Natural killer cell (primary cell): ENCODE results near the gene HMGCL. TPM values are rescaled to one million over a fixed set of nuclear protein-coding genes. Genes with fewer than 3 reads are reported as not detected.

Experiments
- ATAC-seq, 3 donors: fragments of 150-1000 bp in 2 of 3; fragments of 200-7000 bp in 1 of 3; cut with Tn5 transposase; 1 replicate in 1 of 3; 2 replicates in 2 of 3; pipeline ENCODE4 v1.10.0; 2021; ENCODE audit warnings: mild to moderate bottlenecking in 2 of 3, moderate library complexity in 2 of 3
- DNase-seq, 2 donors: peaks; one replicate each; pipeline versions ENCODE4 v3.0.0 to v3.0.0-alpha.2; 2013 to 2021; ENCODE audit warnings: mixed read lengths in 1 of 2
- H3K27ac ChIP-seq: one replicate; pipeline ENCODE4 v1.5.1; 2013; ENCODE audit warnings: mild to moderate bottlenecking, low read length
- H3K27me3 ChIP-seq: one replicate; pipeline ENCODE4 v1.6.1; 2013; ENCODE audit warnings: low read length; ENCODE audit not compliant: control insufficient read depth, insufficient read depth
- H3K36me3 ChIP-seq: one replicate; pipeline ENCODE4 v1.6.1; 2013; ENCODE audit warnings: low read length; ENCODE audit not compliant: control insufficient read depth, insufficient read depth
- H3K4me1 ChIP-seq: one replicate; pipeline ENCODE4 v1.6.1; 2013; ENCODE audit warnings: low read length; ENCODE audit not compliant: control insufficient read depth, insufficient read depth
- H3K4me3 ChIP-seq: one replicate; pipeline ENCODE4 v1.5.1; 2013; ENCODE audit warnings: low read length
- H3K9me3 ChIP-seq: one replicate; pipeline ENCODE4 v1.6.1; 2013; ENCODE audit warnings: low read length; ENCODE audit not compliant: control insufficient read depth, insufficient read depth
- H3K27ac Mint-ChIP-seq, 2 donors: one replicate each; pipeline ENCODE4 v1.8.0; 2022; ENCODE audit warnings: mild to moderate bottlenecking in 2 of 2, mixed read lengths in 2 of 2, moderate library complexity in 1 of 2
- H3K27me3 Mint-ChIP-seq, 2 donors: one replicate each; pipeline ENCODE4 v1.8.0; 2022; ENCODE audit warnings: low read depth in 2 of 2, mixed read lengths in 2 of 2
- H3K36me3 Mint-ChIP-seq: one replicate; pipeline ENCODE4 v1.8.0; 2022; ENCODE audit warnings: mixed read lengths
- H3K4me1 Mint-ChIP-seq, 2 donors: one replicate each; pipeline ENCODE4 v1.8.0; 2022; ENCODE audit warnings: mixed read lengths in 2 of 2
- H3K4me3 Mint-ChIP-seq: one replicate; pipeline ENCODE4 v1.8.0; 2022; ENCODE audit warnings: mild to moderate bottlenecking, moderate library complexity, mixed read lengths
- H3K9me3 Mint-ChIP-seq, 2 donors: one replicate each; pipeline ENCODE4 v1.8.0; 2022; ENCODE audit warnings: mixed read lengths in 2 of 2
- WGBS: methylation state at CpG from one replicate; pipeline ENCODE4 v1.1.7; 2013; ENCODE audit warnings: missing lambda C conversion rate; ENCODE audit not compliant: insufficient coverage; 5-methylcytosine and 5-hydroxymethylcytosine counted together
- intact Hi-C: fragments of 100-400 bp; cut with micrococcal nuclease; formaldehyde crosslinking; loops from one replicate; pipeline ENCODE4 v1.14.2; 2022
- total RNA-seq, 4 donors: library from RNA; stranded (reverse); fragments of 120-200 nt in 1 of 4; gene quantifications; one replicate each; pipeline versions ENCODE4 v1.2.3 to v1.2.4, GENCODE V29; 2013 to 2022
- TF ChIP-seq, protein P1 (sequence below): fragments of 200-600 bp; IDR thresholded peaks from one replicate; pipeline ENCODE4 v1.8.0; 2022; ENCODE audit warnings: antibody characterized with exemption

HMGCL gene
- total RNA-seq, 3 donors from 2014 or later (not counting 1 experiment from before 2014, with no cell fraction given): 16.8 to 26.9 (median 17.0) TPM

DNA sequence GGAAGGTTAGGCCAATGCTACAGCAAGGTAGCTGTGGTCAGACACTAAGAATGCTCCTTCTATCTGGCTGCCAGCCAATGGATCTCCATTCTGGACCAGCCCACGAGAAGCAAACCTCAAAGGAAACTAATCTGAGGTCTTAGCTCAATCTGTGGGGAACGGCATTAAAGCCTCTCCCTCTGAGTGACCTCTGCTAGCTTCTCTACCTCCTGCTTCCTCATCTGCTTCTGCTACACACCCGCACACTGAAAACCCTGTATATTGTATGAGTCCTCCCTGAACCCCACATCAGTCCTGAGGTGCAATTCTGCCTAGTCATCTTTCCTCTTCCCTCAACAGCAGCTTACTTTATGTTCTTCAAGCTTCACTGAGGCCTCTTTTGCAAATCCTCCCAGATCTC, 17.8 kb downstream of the HMGCL start:
- intact Hi-C loops: no loop called here
- Histone ChIP-seq H3K36me3 (peaks cover 10% of the 10 kb centered on the region), H3K27me3 (no peaks in the 10 kb centered on the region), H3K4me1 (peaks cover 16% of the 10 kb centered on the region), H3K27ac (no peak overlapping the region), H3K9me3 (no peaks in the 10 kb centered on the region), H3K4me3 (no peak overlapping the region)
- Mint-ChIP-seq H3K27me3 (no peaks in the 10 kb centered on the region), H3K4me1 (peaks cover 0 to 22% of the 10 kb centered on the region in 2 donors), H3K9me3 (no peaks in the 10 kb centered on the region), H3K36me3 (no peaks in the 10 kb centered on the region), H3K27ac (no peak overlapping the region), H3K4me3 (no peak overlapping the region)
- TF ChIP-seq, protein P1, sequence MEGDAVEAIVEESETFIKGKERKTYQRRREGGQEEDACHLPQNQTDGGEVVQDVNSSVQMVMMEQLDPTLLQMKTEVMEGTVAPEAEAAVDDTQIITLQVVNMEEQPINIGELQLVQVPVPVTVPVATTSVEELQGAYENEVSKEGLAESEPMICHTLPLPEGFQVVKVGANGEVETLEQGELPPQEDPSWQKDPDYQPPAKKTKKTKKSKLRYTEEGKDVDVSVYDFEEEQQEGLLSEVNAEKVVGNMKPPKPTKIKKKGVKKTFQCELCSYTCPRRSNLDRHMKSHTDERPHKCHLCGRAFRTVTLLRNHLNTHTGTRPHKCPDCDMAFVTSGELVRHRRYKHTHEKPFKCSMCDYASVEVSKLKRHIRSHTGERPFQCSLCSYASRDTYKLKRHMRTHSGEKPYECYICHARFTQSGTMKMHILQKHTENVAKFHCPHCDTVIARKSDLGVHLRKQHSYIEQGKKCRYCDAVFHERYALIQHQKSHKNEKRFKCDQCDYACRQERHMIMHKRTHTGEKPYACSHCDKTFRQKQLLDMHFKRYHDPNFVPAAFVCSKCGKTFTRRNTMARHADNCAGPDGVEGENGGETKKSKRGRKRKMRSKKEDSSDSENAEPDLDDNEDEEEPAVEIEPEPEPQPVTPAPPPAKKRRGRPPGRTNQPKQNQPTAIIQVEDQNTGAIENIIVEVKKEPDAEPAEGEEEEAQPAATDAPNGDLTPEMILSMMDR: no peak
- ATAC-seq (no peak), DNase-seq (no peak)
- 37% methylated on average over 3 of the region's 3 CpGs for WGBS

DNA sequence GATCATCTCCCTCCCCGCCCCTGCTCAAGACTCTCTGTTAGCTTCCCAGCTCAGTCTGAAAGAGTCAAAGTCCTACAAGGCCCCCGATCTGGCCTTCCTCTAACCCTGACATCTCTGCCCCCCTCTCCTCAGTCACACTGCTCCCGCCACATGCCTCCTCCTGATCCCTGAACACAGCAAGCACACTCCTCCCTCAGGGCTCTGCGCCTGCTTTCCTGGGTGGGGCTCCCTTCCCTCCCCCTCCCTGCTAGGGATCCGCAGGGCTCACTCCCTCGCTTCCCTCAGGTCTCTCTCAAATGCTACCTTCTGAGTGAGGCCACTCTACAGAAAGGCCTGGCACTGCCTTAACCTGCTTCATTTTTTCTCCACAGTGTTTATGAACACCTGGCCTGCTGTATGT, 18.9 kb downstream of the HMGCL start:
- Histone ChIP-seq H3K36me3 (peaks cover 7% of the 10 kb centered on the region), H3K27me3 (no peaks in the 10 kb centered on the region), H3K4me3 (no peak overlapping the region), H3K4me1 (peaks cover 23% of the 10 kb centered on the region), H3K27ac (no peak overlapping the region), H3K9me3 (no peaks in the 10 kb centered on the region)
- TF ChIP-seq, protein P1: no peak
- no peaks in the 10 kb centered on the region for H3K27me3 Mint-ChIP-seq
- H3K4me3 Mint-ChIP-seq: no peak overlapping the region
- peaks cover 0 to 24% of the 10 kb centered on the region in 2 donors for H3K4me1 Mint-ChIP-seq
- DNase-seq (no peak), ATAC-seq (no peak)
- intact Hi-C loops: no loop called here
- 89% methylated on average over 6 of the region's 6 CpGs for WGBS
- H3K36me3 Mint-ChIP-seq: no peaks in the 10 kb centered on the region
- H3K9me3 Mint-ChIP-seq: no peaks in the 10 kb centered on the region
- H3K27ac Mint-ChIP-seq: no peak overlapping the region

DNA sequence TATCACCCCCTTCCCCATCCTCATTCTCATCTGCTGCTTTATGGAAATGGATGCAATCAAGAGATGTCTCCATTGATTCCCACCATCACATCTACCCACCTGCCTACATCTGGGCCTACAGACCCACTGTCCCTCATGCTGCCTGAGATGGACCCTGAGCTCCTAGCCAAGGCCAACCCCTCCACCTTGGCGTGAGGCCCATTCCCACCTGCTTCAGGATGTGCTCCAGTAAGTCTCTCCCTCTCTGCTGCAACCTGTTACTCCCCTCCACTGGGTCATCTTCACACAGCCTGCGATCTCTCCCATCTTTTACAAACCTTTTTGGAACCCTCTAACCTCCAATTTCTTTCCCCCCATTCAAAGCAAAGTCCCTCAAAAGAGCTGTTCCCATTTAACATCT, 20.2 kb downstream of the HMGCL start:
- 97% methylated on average over 2 of the region's 2 CpGs for WGBS
- H3K36me3 ChIP-seq: peaks cover 7% of the 10 kb centered on the region
- intact Hi-C loops: no loop called here

More for the DNA sequence above, 20.2 kb downstream of the HMGCL start:
- TF ChIP-seq, protein P1: no peak
- Mint-ChIP-seq H3K4me1 (peaks cover under 1 to 23% of the 10 kb centered on the region in 2 donors), H3K27me3 (no peaks in the 10 kb centered on the region), H3K36me3 (no peaks in the 10 kb centered on the region), H3K9me3 (no peaks in the 10 kb centered on the region), H3K27ac (peak overlapping the region in 1 of 2 donors; percentile 45), H3K4me3 (no peak overlapping the region)
- ATAC-seq (no peak), DNase-seq (no peak)
- H3K27ac ChIP-seq: no peak overlapping the region
- no peaks in the 10 kb centered on the region for H3K9me3 ChIP-seq
- no peak overlapping the region for H3K4me3 ChIP-seq
- H3K4me1 ChIP-seq: peaks cover 18% of the 10 kb centered on the region
- H3K27me3 ChIP-seq: no peaks in the 10 kb centered on the region
